NCI-H226 (cell line): ENCODE data around the gene MAP3K5.
"Not testable (repeated sequence)": the region's sequence is repeated elsewhere in the genome, so short reads cannot be mapped to it uniquely, and the experiment has no call there.

Experiments used
- DNase-seq: peaks from one replicate; pipeline ENCODE4 v3.0.0-alpha.2; 2015

MAP3K5 gene

GRCh38 chr6:136599329-136600011, 192.8 kb downstream of the MAP3K5 start:
- no peak for DNase-seq

- DNase-seq, result no peak
Measured at GRCh38 chr6:136598048-136598447, 194.2 kb downstream of the MAP3K5 start.

GRCh38 chr6:136594671-136595070, 197.6 kb downstream of the MAP3K5 start:
- DNase-seq, result no peak

GRCh38 chr6:136593748-136594490, 198.4 kb downstream of the MAP3K5 start:
- peak; percentile 98 for DNase-seq

GRCh38 chr6:136592930-136593673, 199.2 kb downstream of the MAP3K5 start:
- DNase-seq, result peak; percentile 66

GRCh38 chr6:136591617-136592016, 200.7 kb downstream of the MAP3K5 start:
- no peak for DNase-seq

- not testable (repeated sequence) for DNase-seq
Measured at GRCh38 chr6:136590846-136591245, 201.4 kb downstream of the MAP3K5 start.

GRCh38 chr6:136587527-136587926, 204.8 kb downstream of the MAP3K5 start:
- DNase-seq, result no peak

- DNase-seq, result peak; percentile 87
Measured at GRCh38 chr6:136586295-136586694, 206.0 kb downstream of the MAP3K5 start.

- not testable (repeated sequence) for DNase-seq
Measured at GRCh38 chr6:136585523-136585922, 206.8 kb downstream of the MAP3K5 start.

- DNase-seq, result not testable (repeated sequence)
Measured at GRCh38 chr6:136584290-136584689, 208.0 kb downstream of the MAP3K5 start.

- peak; percentile 52 for DNase-seq
Measured at GRCh38 chr6:136582711-136583471, 209.4 kb downstream of the MAP3K5 start.

GRCh38 chr6:136579800-136580199, 212.5 kb downstream of the MAP3K5 start:
- peak; percentile 48 for DNase-seq

- DNase-seq, result no peak
Measured at GRCh38 chr6:136576821-136577220, 215.5 kb downstream of the MAP3K5 start.

- no peak for DNase-seq
Measured at GRCh38 chr6:136571496-136571895, 220.8 kb downstream of the MAP3K5 start.

- DNase-seq, result no peak
Measured at GRCh38 chr6:136571065-136571464, 221.2 kb downstream of the MAP3K5 start.

- DNase-seq, result no peak
Measured at GRCh38 chr6:136568129-136568528, 224.1 kb downstream of the MAP3K5 start.

- DNase-seq, result no peak
Measured at GRCh38 chr6:136567688-136568087, 224.6 kb downstream of the MAP3K5 start.

GRCh38 chr6:136566851-136567250, 225.4 kb downstream of the MAP3K5 start:
- DNase-seq, result no peak

GRCh38 chr6:136566007-136566487, 226.2 kb downstream of the MAP3K5 start:
- no peak for DNase-seq

- no peak for DNase-seq
Measured at GRCh38 chr6:136564180-136564579, 228.1 kb downstream of the MAP3K5 start.

GRCh38 chr6:136563386-136564152, 228.7 kb downstream of the MAP3K5 start:
- no peak for DNase-seq
